HepG2 (cell line): ENCODE data around the gene ABCF1. TPM values are rescaled to one million over a fixed set of nuclear protein-coding genes. Genes with fewer than 3 reads are reported as not detected.

Experiments used
- BCL6 ChIP-seq: IDR thresholded peaks from 2 replicates; pipeline ENCODE4 v1.6.1; 2016; ENCODE audit warnings: missing genetic modification reagents, missing compliant biosample characterization
- CREB1 ChIP-seq, 2 experiments: fragments of 450-650 bp in 1 of 2; IDR thresholded peaks; 2 replicates each; pipeline ENCODE4 v1.6.1; 2016 to 2017; ENCODE audit warnings: control low read depth in 1 of 2, mild to moderate bottlenecking in 1 of 2, missing compliant biosample characterization in 1 of 2, missing genetic modification characterization in 1 of 2
- DNMT1 ChIP-seq: sonication (generic); formaldehyde crosslinking; IDR thresholded peaks from 2 replicates; pipeline ENCODE4 v1.5.1; 2020; ENCODE audit warnings: mild to moderate bottlenecking, missing genetic modification reagents
- DR1 ChIP-seq: sonication (generic); formaldehyde crosslinking; IDR thresholded peaks from 2 replicates; pipeline ENCODE4 v1.8.0; 2021; ENCODE audit warnings: mild to moderate bottlenecking, missing genetic modification reagents, inconsistent platforms
- ERF ChIP-seq: IDR thresholded peaks from 2 replicates; pipeline ENCODE4 v1.6.1; 2018; ENCODE audit warnings: missing biosample characterization, missing genetic modification reagents
- ETV6 ChIP-seq: sonication (generic); formaldehyde crosslinking; conservative IDR thresholded peaks from 2 replicates; pipeline ENCODE4 v1.4.0; 2020; ENCODE audit warnings: missing genetic modification reagents
- HDAC6 ChIP-seq: fragments of 200-600 bp; sonication (generic); IDR thresholded peaks from 2 replicates; pipeline ENCODE4 v1.7.0; 2017; ENCODE audit warnings: mild to moderate bottlenecking, antibody characterized with exemption, low read length, low read depth
- HNF4G ChIP-seq, 2 experiments: sonication (generic) in 1 of 2; formaldehyde crosslinking in 1 of 2; IDR thresholded peaks; 2 replicates each; pipeline versions ENCODE4 v1.4.0 to v1.6.1; 2011 to 2020; ENCODE audit warnings: borderline replicate concordance in 2 of 2, low read depth in 2 of 2, mild to moderate bottlenecking in 2 of 2, low read length in 1 of 2, missing genetic modification reagents in 1 of 2, moderate library complexity in 1 of 2
- HNRNPUL1 ChIP-seq: fragments of 200-400 bp; formaldehyde crosslinking; IDR thresholded peaks from 2 replicates; pipeline ENCODE4 v1.6.1; 2017; ENCODE audit warnings: low read depth, mild to moderate bottlenecking, low read length, moderate library complexity
- ISX ChIP-seq: sonication (generic); formaldehyde crosslinking; conservative IDR thresholded peaks from 2 replicates; pipeline ENCODE4 v1.5.0; 2020; ENCODE audit warnings: missing genetic modification reagents
- MLLT10 ChIP-seq: sonication (generic); formaldehyde crosslinking; IDR thresholded peaks from 2 replicates; pipeline ENCODE4 v1.4.0; 2020; ENCODE audit warnings: missing genetic modification reagents
- NFRKB ChIP-seq: fragments of 450-650 bp; IDR thresholded peaks from 2 replicates; pipeline ENCODE4 v1.6.1; 2017
- PBX2 ChIP-seq: IDR thresholded peaks from 2 replicates; pipeline ENCODE4 v1.6.1; 2016; ENCODE audit warnings: control low read depth
- RFX1 ChIP-seq: fragments of 450-650 bp; IDR thresholded peaks from 2 replicates; pipeline ENCODE4 v1.6.1; 2017
- SOX13 ChIP-seq, 3 experiments: fragments of 450-650 bp in 1 of 3; sonication (generic) in 1 of 3; formaldehyde crosslinking in 1 of 3; IDR thresholded peaks in 2 of 3; conservative IDR thresholded peaks in 1 of 3; 2 replicates each; pipeline versions ENCODE4 v1.5.0 to v1.6.1; 2016 to 2020; ENCODE audit warnings: antibody characterized with exemption in 1 of 3, mild to moderate bottlenecking in 1 of 3, missing compliant biosample characterization in 1 of 3, missing genetic modification reagents in 1 of 3, moderate library complexity in 1 of 3
- SRY ChIP-seq: sonication (generic); formaldehyde crosslinking; IDR thresholded peaks from 2 replicates; pipeline ENCODE4 v1.8.0; 2022; ENCODE audit warnings: mild to moderate bottlenecking, missing genetic modification reagents
- TRAFD1 ChIP-seq: sonication (generic); formaldehyde crosslinking; IDR thresholded peaks from 2 replicates; pipeline ENCODE4 v1.5.1; 2020; ENCODE audit warnings: missing genetic modification reagents, mild to moderate bottlenecking, borderline replicate concordance
- ZNF20 ChIP-seq: sonication (generic); formaldehyde crosslinking; IDR thresholded peaks from 2 replicates; pipeline ENCODE4 v1.4.0; 2020; ENCODE audit warnings: mild to moderate bottlenecking, moderate library complexity, missing genetic modification reagents
- ZNF232 ChIP-seq: sonication (generic); formaldehyde crosslinking; IDR thresholded peaks from 2 replicates; pipeline ENCODE4 v1.4.0; 2020; ENCODE audit warnings: missing genetic modification reagents, borderline replicate concordance
- ZNF260 ChIP-seq: sonication (generic); formaldehyde crosslinking; IDR thresholded peaks from 2 replicates; pipeline ENCODE4 v1.4.0; 2020; ENCODE audit warnings: missing genetic modification reagents, low read depth, mild to moderate bottlenecking, borderline replicate concordance
- ZNF275 ChIP-seq: sonication (generic); formaldehyde crosslinking; IDR thresholded peaks from 2 replicates; pipeline ENCODE4 v1.8.0; 2022; ENCODE audit warnings: missing genetic modification reagents, mild to moderate bottlenecking, inconsistent platforms, borderline replicate concordance
- ZNF296 ChIP-seq: sonication (generic); formaldehyde crosslinking; conservative IDR thresholded peaks from 2 replicates; pipeline ENCODE4 v1.5.0; 2020; ENCODE audit warnings: mild to moderate bottlenecking, missing genetic modification reagents
- ZNF33B ChIP-seq: sonication (generic); formaldehyde crosslinking; IDR thresholded peaks from 2 replicates; pipeline ENCODE4 v1.5.1; 2020; ENCODE audit warnings: mild to moderate bottlenecking, missing genetic modification reagents
- ZNF496 ChIP-seq: sonication (generic); formaldehyde crosslinking; IDR thresholded peaks from 2 replicates; pipeline ENCODE4 v1.8.1; 2023; ENCODE audit warnings: mild to moderate bottlenecking, moderate library complexity, missing genetic modification reagents; ENCODE audit not compliant: insufficient replicate concordance
- ZNF790 ChIP-seq: sonication (generic); formaldehyde crosslinking; IDR thresholded peaks from 2 replicates; pipeline ENCODE4 v1.8.0; 2022; ENCODE audit warnings: missing genetic modification reagents, mild to moderate bottlenecking, borderline replicate concordance
- polyA plus RNA-seq, 8 experiments: library from polyadenylated mRNA; depleted of rRNA in 3 of 8; stranded (reverse) in 7 of 8; unstranded in 1 of 8; fragments of >200 nt; fragmentation: Illumina TruSeq in 4 of 8; extraction: Trizol in 4 of 8; gene quantifications; 2 replicates each; pipeline versions ENCODE4 v1.2.1 to v1.2.3, GENCODE V29; 2011 to 2016; ENCODE audit warnings: low read depth in 4 of 8, missing spikeins in 1 of 8, mixed read lengths in 1 of 8; ENCODE audit not compliant: insufficient read depth in 1 of 8
- total RNA-seq, 5 experiments: library from RNA; depleted of rRNA; stranded (reverse); fragments of >200 nt; fragmentation: Illumina TruSeq; extraction: Trizol; gene quantifications; 2 replicates each; pipeline ENCODE4 v1.2.3, GENCODE V29; 2016; ENCODE audit warnings: low read depth in 1 of 5
- TF ChIP-seq, protein P1 (sequence below): sonication (generic); formaldehyde crosslinking; conservative IDR thresholded peaks from 2 replicates; pipeline ENCODE4 v1.8.0; 2022; ENCODE audit warnings: mild to moderate bottlenecking, moderate library complexity, missing genetic modification reagents

ABCF1 gene
- total and polyA plus RNA-seq, 2 of the 13 experiments (the other 11 are each of a cell fraction or from before 2014, with no cell fraction given): 25.4 to 98.9 TPM

- no peak for TF ChIP-seq ZNF275 (CRISPR knock-in tag)
- no peak for TF ChIP-seq ISX (CRISPR knock-in tag)
- no peak for TF ChIP-seq ZNF20
- no peak for TF ChIP-seq RFX1
- no peak for TF ChIP-seq PBX2 (CRISPR knock-in tag)
- no peak for TF ChIP-seq ZNF496 (CRISPR knock-in tag)
- TF ChIP-seq ERF (CRISPR knock-in tag): peak; percentile 72; the same call in 1 of the 2 replicates
- TF ChIP-seq MLLT10 (CRISPR knock-in tag): no peak
- TF ChIP-seq HNRNPUL1: no peak
- TF ChIP-seq HNF4G (IDR thresholded peaks at IDR 0.05; ENCODE audit: borderline replicate concordance, low read depth, low read length): no peak
- TF ChIP-seq HNF4G (CRISPR knock-in tag; IDR thresholded peaks at IDR 0.05; ENCODE audit: borderline replicate concordance, low read depth): no peak
- TF ChIP-seq CREB1 (IDR thresholded peaks at IDR 0.05): no peak
- TF ChIP-seq CREB1 (CRISPR knock-in tag; IDR thresholded peaks at IDR 0.05): no peak
- TF ChIP-seq ZNF260 (CRISPR knock-in tag): no peak
- no peak for TF ChIP-seq ETV6 (CRISPR knock-in tag)
- TF ChIP-seq ZNF790 (CRISPR knock-in tag): no peak
- TF ChIP-seq, protein P1, sequence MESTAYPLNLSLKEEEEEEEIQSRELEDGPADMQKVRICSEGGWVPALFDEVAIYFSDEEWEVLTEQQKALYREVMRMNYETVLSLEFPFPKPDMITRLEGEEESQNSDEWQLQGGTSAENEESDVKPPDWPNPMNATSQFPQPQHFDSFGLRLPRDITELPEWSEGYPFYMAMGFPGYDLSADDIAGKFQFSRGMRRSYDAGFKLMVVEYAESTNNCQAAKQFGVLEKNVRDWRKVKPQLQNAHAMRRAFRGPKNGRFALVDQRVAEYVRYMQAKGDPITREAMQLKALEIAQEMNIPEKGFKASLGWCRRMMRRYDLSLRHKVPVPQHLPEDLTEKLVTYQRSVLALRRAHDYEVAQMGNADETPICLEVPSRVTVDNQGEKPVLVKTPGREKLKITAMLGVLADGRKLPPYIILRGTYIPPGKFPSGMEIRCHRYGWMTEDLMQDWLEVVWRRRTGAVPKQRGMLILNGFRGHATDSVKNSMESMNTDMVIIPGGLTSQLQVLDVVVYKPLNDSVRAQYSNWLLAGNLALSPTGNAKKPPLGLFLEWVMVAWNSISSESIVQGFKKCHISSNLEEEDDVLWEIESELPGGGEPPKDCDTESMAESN: no peak; the same call in 1 of the 2 replicates
- TF ChIP-seq BCL6 (CRISPR knock-in tag): no peak
- no peak for TF ChIP-seq HDAC6
- no peak; the same call in 1 of the 2 replicates for TF ChIP-seq SOX13 (IDR thresholded peaks at IDR 0.05)
- peak in 1 of 2 experiments; percentile 67; a peak in 1 of 4 replicates for TF ChIP-seq SOX13 (CRISPR knock-in tag; conservative IDR thresholded peaks at IDR 0.05 in 1 of 2, IDR thresholded peaks at IDR 0.05 in 1 of 2)
- no peak for TF ChIP-seq SRY (CRISPR knock-in tag)
- TF ChIP-seq ZNF232 (CRISPR knock-in tag): no peak
- no peak for TF ChIP-seq ZNF296 (CRISPR knock-in tag)
- peak; percentile 98 for TF ChIP-seq NFRKB
- no peak for TF ChIP-seq ZNF33B
- TF ChIP-seq DNMT1 (CRISPR knock-in tag): no peak
- no peak for TF ChIP-seq DR1 (CRISPR knock-in tag)
- no peak for TF ChIP-seq TRAFD1 (CRISPR knock-in tag)
These were observed 43.6 kb downstream of the ABCF1 start (continued) for GRCh38 chr6:30614843-30615218.
